ENCODE measurements around the gene APBB1IP. TPM values are rescaled to one million over a fixed set of nuclear protein-coding genes. Genes with fewer than 3 reads are reported as not detected.

APBB1IP gene
- polyA plus RNA-seq, 1 experiment = 0.04 TPM

DNA sequence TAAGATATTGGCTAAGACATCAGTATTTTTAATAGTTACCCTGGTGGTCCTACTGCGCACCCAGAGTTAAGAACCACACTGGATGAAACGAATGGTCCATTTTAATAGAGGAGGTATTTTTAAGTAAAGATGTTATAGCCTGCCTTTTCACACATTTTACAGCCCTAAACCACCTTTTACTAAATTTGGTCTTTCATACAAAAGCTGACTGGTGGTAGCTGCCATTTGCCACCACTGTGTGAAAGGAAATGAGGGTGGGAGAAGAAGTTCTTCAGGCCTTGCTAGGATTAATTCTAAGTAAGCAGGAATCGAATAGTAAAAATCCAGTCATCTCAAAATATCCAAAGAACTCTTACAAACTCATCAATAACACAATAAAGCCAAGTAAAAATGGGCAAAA, 15.2 kb upstream of the APBB1IP start:
- ChIA-PET CTCF (no interaction called here), POLR2A (no interaction called here)
- no peak for DNase-seq (ENCODE audit: low read depth, low spot score)
- Histone ChIP-seq H3K9me3 (ENCODE audit: control insufficient read depth, insufficient read depth, low read length) (peaks cover 9% of the 10 kb centered on the region; the same call in 1 of the 2 replicates), H3K4me3 (ENCODE audit: low read depth, low read length) (no peak overlapping the region), H3K27ac (ENCODE audit: low read depth, low read length) (no peak overlapping the region), H3K27me3 (ENCODE audit: control insufficient read depth, insufficient read depth, low read length) (no peaks in the 10 kb centered on the region)
- TF ChIP-seq, protein P1, sequence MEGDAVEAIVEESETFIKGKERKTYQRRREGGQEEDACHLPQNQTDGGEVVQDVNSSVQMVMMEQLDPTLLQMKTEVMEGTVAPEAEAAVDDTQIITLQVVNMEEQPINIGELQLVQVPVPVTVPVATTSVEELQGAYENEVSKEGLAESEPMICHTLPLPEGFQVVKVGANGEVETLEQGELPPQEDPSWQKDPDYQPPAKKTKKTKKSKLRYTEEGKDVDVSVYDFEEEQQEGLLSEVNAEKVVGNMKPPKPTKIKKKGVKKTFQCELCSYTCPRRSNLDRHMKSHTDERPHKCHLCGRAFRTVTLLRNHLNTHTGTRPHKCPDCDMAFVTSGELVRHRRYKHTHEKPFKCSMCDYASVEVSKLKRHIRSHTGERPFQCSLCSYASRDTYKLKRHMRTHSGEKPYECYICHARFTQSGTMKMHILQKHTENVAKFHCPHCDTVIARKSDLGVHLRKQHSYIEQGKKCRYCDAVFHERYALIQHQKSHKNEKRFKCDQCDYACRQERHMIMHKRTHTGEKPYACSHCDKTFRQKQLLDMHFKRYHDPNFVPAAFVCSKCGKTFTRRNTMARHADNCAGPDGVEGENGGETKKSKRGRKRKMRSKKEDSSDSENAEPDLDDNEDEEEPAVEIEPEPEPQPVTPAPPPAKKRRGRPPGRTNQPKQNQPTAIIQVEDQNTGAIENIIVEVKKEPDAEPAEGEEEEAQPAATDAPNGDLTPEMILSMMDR (IDR thresholded peaks at IDR 0.05; ENCODE audit: low read depth, low read length) = no peak

DNA sequence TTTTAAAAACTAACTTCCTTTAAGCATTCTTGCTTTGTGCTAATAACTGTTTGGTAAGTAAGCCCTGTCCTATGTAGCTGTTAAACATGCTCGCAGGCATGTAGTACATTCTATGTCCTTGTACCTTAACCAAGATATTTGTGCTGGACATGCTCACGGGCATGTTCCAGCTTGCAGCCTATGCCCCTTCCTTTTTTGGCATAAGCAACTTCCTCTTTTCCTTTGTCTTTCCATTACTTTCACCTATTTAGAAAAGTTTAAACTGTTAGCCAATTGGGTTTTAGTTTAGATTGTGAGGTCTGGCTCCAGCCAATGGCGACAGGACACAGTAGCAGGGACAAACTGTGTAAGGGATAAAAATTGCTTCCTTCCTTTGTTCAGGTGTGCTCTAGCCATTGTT, 14.4 kb upstream of the APBB1IP start:
- H3K27ac ChIP-seq (ENCODE audit: low read depth, low read length) = no peak overlapping the region
- no peak overlapping the region for H3K4me3 ChIP-seq (ENCODE audit: low read depth, low read length)
- no peak for DNase-seq (ENCODE audit: low read depth, low spot score)
- TF ChIP-seq, protein P1 (IDR thresholded peaks at IDR 0.05; ENCODE audit: low read depth, low read length) = no peak
- no peaks in the 10 kb centered on the region for H3K27me3 ChIP-seq (ENCODE audit: control insufficient read depth, insufficient read depth, low read length)
- ChIA-PET POLR2A (no interaction called here), CTCF (no interaction called here)
- H3K9me3 ChIP-seq (ENCODE audit: control insufficient read depth, insufficient read depth, low read length) = peaks cover 12% of the 10 kb centered on the region; the same call in 1 of the 2 replicates

DNA sequence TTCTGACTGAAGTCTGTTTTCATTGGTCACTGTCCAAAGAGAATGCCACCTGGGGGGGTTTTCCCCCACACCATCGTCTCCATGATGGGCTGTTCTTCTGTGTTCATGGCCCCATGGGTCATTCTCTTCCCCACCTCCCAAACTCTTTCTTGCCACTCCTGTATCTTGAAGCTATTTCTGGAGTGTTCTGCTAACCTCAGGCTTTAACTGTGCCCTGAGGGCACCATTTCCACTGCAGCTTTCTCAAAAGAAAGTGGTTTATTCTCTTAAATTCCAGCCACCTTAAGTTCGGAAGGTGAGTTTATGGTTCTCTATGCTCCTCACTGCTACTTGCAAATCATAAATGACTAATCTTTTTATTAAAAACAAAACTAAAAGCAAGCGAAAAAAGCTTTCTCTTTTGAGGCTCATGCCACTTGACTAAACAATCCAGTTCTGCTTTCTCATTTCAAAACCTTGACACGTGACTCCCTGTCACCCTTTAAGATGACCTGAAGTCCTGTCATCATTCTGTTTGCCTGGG, 7.4 kb upstream of the APBB1IP start:
- H3K9me3 ChIP-seq (ENCODE audit: control insufficient read depth, insufficient read depth, low read length) = peaks cover 20% of the 10 kb centered on the region; the same call in 1 of the 2 replicates
- no peak overlapping the region for H3K27ac ChIP-seq (ENCODE audit: low read depth, low read length)
- no peaks in the 10 kb centered on the region for H3K27me3 ChIP-seq (ENCODE audit: control insufficient read depth, insufficient read depth, low read length)
- no peak overlapping the region for H3K4me3 ChIP-seq (ENCODE audit: low read depth, low read length)
- TF ChIP-seq, protein P1 (IDR thresholded peaks at IDR 0.05; ENCODE audit: low read depth, low read length) = no peak
- CTCF ChIA-PET = no interaction called here
- POLR2A ChIA-PET = no interaction called here
- DNase-seq (ENCODE audit: low read depth, low spot score) = no peak

DNA sequence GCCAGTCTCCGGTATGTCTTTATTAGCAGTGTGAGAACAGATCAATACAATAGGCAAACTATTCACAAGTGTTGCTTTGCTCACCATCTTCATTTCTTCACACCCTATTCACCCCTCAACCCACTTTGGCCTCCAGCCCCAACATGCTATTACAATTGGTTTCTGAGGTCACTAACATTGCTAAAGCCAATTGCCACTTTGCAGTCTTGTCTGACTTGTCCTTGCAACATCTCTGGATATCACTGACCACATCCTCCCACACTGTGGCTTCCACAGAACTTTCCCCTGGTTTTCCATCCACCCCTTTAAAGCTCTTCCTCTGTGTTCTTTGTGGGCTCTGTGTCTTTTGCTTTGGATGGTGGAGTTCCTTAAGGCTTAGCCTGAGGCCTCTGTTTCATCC, 5.2 kb upstream of the APBB1IP start:
- Histone ChIP-seq H3K27ac (ENCODE audit: low read depth, low read length) (no peak overlapping the region), H3K4me3 (ENCODE audit: low read depth, low read length) (no peak overlapping the region), H3K9me3 (ENCODE audit: control insufficient read depth, insufficient read depth, low read length) (peaks cover 13% of the 10 kb centered on the region), H3K27me3 (ENCODE audit: control insufficient read depth, insufficient read depth, low read length) (no peaks in the 10 kb centered on the region)
- TF ChIP-seq, protein P1 (IDR thresholded peaks at IDR 0.05; ENCODE audit: low read depth, low read length) = no peak
- ChIA-PET CTCF (no interaction called here), POLR2A (no interaction called here)
- no peak for DNase-seq (ENCODE audit: low read depth, low spot score)

DNA sequence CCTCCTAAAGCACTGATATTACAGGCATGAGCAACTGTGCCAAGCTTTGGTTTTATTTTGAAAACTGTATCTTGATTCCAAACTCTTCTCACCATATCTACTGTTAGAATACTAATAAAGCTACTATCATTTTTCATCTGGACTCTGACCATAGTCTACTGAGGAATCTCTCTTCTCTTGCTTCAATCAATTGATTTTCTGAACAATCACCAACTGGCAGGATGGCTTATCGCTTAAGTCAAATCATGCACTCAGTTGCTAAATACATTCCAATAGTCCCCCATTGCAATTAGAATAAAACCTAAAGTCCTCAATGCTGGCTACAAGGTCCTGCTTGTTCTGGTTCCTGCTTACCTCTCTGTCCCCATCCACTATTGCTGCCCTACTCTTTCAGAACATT, 2.3 kb upstream of the APBB1IP start:
- ChIA-PET CTCF (no interaction called here), POLR2A (no interaction called here)
- peaks cover 20% of the 10 kb centered on the region for H3K9me3 ChIP-seq (ENCODE audit: control insufficient read depth, insufficient read depth, low read length)
- DNase-seq (ENCODE audit: low read depth, low spot score) = no peak
- no peaks in the 10 kb centered on the region for H3K27me3 ChIP-seq (ENCODE audit: control insufficient read depth, insufficient read depth, low read length)
- no peak overlapping the region for H3K27ac ChIP-seq (ENCODE audit: low read depth, low read length)
- TF ChIP-seq, protein P1 (IDR thresholded peaks at IDR 0.05; ENCODE audit: low read depth, low read length) = no peak
- no peak overlapping the region for H3K4me3 ChIP-seq (ENCODE audit: low read depth, low read length)
